IPS-18c (cell line): ENCODE measurements around the gene ZNF182.
"Not testable (repeated sequence)": the region's sequence is repeated elsewhere in the genome, so short reads cannot be mapped to it uniquely, and the experiment has no call there.

ENCODE experiments used
- H3K4me3 ChIP-seq: 2 replicates; pipeline ENCODE4 v1.7.0; 2013; ENCODE audit warnings: low read depth, mild to moderate bottlenecking, low read length, moderate library complexity; ENCODE audit not compliant: insufficient read depth
- H3K9me3 ChIP-seq: one replicate; pipeline ENCODE4 v1.6.1; 2013; ENCODE audit warnings: mild to moderate bottlenecking, low read length, moderate library complexity; ENCODE audit not compliant: control insufficient read depth, insufficient read depth

The ZNF182 gene

GRCh38 chrX:48009445-48009960 is 5.7 kb upstream of the ZNF182 start:
- not testable (repeated sequence) for H3K4me3 ChIP-seq

GRCh38 chrX:48006688-48007087 is 2.9 kb upstream of the ZNF182 start, which contains the start of gene SPACA5:
Gene SPACA5, plus strand, starts transcription at chrX:48006988. Its CDS starts 815 bp downstream, at chrX:48007803.
- not testable (repeated sequence) for H3K9me3 ChIP-seq, H3K4me3 ChIP-seq

More at GRCh38 chrX:48009445-48009960, 5.7 kb upstream of the ZNF182 start:
- not testable (repeated sequence) for H3K9me3 ChIP-seq

GRCh38 chrX:48003367-48003757 is 427 bp downstream of the ZNF182 start:
- Histone ChIP-seq H3K4me3 (peak overlapping the region; percentile 71), H3K9me3 (peaks cover 2% of the 10 kb centered on the region)

GRCh38 chrX:48002929-48003328 is 860 bp downstream of the ZNF182 start:
- Histone ChIP-seq H3K4me3 (no peak overlapping the region), H3K9me3 (peaks cover 2% of the 10 kb centered on the region)

GRCh38 chrX:48002319-48002718 is 1.5 kb downstream of the ZNF182 start:
- Histone ChIP-seq H3K4me3 (no peak overlapping the region), H3K9me3 (peaks cover 4% of the 10 kb centered on the region)

- Histone ChIP-seq H3K4me3 (no peak overlapping the region), H3K9me3 (peaks cover 4% of the 10 kb centered on the region)
These were observed 2.5 kb downstream of the ZNF182 start for GRCh38 chrX:48001260-48001659.

- H3K9me3 ChIP-seq: peaks cover 13% of the 10 kb centered on the region
- no peak overlapping the region for H3K4me3 ChIP-seq
These were observed 11.1 kb downstream of the ZNF182 start for GRCh38 chrX:47992669-47993068.

GRCh38 chrX:47992095-47992380 is 11.8 kb downstream of the ZNF182 start:
- Histone ChIP-seq H3K4me3 (no peak overlapping the region), H3K9me3 (peaks cover 12% of the 10 kb centered on the region)

GRCh38 chrX:47991263-47992094 is 12.3 kb downstream of the ZNF182 start:
- Histone ChIP-seq H3K9me3 (peaks cover 12% of the 10 kb centered on the region), H3K4me3 (no peak overlapping the region)

GRCh38 chrX:47976254-47977151 is 27.3 kb downstream of the ZNF182 start:
- peaks cover 30% of the 10 kb centered on the region for H3K9me3 ChIP-seq
- no peak overlapping the region for H3K4me3 ChIP-seq

- no peak overlapping the region for H3K4me3 ChIP-seq
- peaks cover 33% of the 10 kb centered on the region for H3K9me3 ChIP-seq
These were observed 30.6 kb downstream of the ZNF182 start for GRCh38 chrX:47973235-47973634.

GRCh38 chrX:47965526-47965925 is 38.3 kb downstream of the ZNF182 start:
- H3K9me3 ChIP-seq: peaks cover 21% of the 10 kb centered on the region
- H3K4me3 ChIP-seq: not testable (repeated sequence)

- not testable (repeated sequence) for H3K4me3 ChIP-seq
These were observed 42.0 kb downstream of the ZNF182 start for GRCh38 chrX:47961830-47962229.

GRCh38 chrX:47960406-47960805 is 43.4 kb downstream of the ZNF182 start:
- peaks cover 8% of the 10 kb centered on the region for H3K9me3 ChIP-seq
- H3K4me3 ChIP-seq: no peak overlapping the region

More at GRCh38 chrX:47961830-47962229, 42.0 kb downstream of the ZNF182 start:
- H3K9me3 ChIP-seq: peaks cover 14% of the 10 kb centered on the region

GRCh38 chrX:47958761-47959342 is 44.9 kb downstream of the ZNF182 start:
- H3K4me3 ChIP-seq: no peak overlapping the region
- peaks cover 2% of the 10 kb centered on the region for H3K9me3 ChIP-seq

- H3K9me3 ChIP-seq, H3K4me3 ChIP-seq: not testable (repeated sequence)
These were observed 45.6 kb downstream of the ZNF182 start for GRCh38 chrX:47958206-47958605.

- Histone ChIP-seq H3K4me3 (no peak overlapping the region), H3K9me3 (peaks cover 2% of the 10 kb centered on the region)
These were observed 47.8 kb downstream of the ZNF182 start for GRCh38 chrX:47956016-47956415.
